GM21786 (cell line): ENCODE data around the gene MMP1.

ENCODE experiments used
- ATAC-seq: cut with Tn5 transposase; IDR thresholded peaks from one replicate; pipeline ENCODE4 v1.9.1; 2021; ENCODE audit not compliant: unreplicated experiment

Gene MMP1

DNA sequence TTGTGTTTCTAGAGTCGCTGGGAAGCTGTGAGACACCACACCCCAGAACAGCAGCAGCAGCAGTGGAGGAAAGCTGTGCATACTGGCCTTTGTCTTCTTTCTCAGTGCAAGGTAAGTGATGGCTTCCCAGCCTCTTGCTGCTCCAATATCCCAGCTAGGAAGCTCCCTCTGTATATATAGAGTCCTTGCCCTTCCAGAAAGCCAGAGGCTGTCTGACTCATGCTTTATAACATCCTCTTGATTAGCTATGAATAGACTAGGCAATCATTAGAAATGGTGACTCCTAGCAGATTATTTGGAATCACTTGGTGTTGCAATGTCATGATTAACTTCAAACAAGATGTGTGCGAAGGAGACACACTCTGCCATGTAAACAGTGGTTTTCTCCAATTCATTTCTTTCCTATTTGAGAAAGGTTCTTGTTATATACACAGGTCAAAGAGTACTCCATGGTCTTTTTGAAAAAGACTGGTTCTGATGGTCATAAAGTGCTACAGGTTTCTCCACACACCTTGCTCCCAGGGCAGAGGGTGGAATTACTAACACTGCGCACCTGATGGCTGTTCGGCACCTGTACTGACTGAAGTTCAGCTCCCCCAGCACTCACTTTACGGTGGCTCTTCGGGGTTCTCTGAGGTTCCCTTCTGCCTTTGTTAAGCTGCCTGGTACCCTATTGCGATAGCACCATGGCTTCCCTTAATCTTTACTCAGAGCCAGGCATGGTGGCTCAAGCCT, at the start of gene MMP1:
Gene MMP1 (minus strand): TSS at position 149 of the 735 bp plus-strand sequence. CDS start 68 bp downstream, at position 81.
- ATAC-seq, result no peak

DNA sequence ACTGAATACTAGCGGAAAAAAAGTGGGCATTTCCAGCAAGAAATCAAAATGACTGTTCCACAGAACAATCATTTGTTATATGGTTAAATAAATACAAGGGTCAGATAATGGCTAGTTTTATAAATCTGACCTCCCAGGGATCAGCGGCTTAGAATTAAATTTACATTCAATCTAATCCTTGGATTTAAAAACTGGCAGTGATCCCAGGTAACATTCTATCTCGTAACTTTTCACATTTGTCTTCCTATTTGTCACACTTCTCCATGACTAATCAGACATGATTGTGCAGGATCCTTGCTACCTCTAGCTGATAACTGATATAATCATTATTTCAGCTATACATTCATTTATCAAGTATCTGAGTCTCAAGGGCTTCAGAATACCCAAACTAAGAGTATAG, 48.3 kb upstream of the MMP1 start:
- no peak for ATAC-seq

DNA sequence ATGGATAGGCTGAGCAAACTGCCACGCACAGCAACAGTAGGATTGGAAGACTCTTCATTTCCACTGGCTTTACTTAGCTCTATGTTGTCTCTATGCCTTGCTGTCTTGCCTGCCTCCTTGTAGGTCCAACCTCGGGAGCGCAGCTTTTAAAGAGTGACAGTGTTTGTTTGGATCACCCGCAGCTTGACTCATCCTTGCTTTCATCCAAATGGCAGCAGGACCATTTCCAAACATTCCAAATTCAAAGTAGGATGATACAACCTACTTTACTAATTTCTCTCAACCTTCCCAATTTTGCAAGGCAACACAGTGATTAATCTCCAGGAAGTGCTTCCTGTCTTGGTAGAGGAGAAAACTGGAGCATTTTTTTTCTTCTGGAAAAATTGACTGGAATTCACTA, 45.5 kb upstream of the MMP1 start, which contains the start of gene MMP3:
Gene MMP3 (minus strand): TSS at position 121 of the 400 bp plus-strand sequence. CDS start 63 bp downstream, at position 58.
- ATAC-seq, result no peak

DNA sequence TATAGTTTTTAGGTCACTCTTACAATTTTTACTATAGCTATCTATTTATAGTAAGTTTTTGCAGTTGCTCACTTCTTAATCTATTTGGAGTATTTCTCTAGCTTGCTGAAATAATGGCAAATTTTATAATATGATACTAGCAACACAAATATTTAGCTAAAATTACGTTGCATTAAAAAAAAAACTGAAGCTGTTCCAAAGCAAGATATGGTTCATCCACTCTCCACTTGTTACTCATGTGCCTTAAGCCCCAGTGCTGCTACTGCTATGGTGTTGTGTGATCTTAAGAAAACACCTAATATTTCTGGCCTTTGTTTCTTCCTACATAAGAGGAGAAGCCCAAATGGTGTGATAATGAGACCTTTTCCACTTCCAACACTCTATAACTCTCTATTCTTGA, 45.0 kb upstream of the MMP1 start:
- ATAC-seq, result no peak

DNA sequence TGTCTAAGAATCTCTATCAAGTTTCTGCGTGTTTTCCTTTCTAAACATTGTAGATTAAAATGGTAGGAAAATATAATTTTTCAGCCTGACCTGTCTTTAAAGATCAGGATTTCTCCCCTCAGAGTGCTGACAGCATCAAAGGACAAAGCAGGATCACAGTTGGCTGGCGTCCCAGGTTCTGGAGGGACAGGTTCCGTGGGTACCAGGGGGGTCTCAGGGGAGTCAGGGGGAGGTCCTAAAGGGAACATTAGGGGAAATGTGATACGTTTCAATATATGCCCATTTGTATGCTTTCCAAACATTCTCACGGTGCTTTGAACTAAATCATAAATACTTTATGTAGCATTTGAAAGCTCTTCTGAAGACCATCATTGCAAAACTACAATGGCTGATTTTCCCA, 42.1 kb upstream of the MMP1 start:
- no peak for ATAC-seq

DNA sequence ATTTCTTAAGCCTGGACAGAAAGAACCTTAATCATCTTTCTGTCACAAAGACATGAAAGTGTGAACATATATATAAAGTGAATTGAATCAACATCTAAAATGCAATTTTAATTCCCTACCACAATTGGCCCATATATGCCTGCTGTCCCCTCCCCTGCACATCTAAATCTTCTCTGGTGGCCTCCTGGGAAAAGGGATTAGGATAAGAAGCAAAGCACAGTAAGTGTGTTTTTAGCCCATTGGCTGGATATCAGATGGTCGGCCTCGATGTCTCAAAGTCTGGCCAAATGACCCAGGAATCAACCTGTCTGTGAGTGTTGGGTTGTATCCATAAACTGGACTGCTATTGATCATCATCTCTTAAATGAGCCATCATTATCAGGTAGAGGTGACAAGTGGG, 39.7 kb upstream of the MMP1 start:
- ATAC-seq, result no peak

DNA sequence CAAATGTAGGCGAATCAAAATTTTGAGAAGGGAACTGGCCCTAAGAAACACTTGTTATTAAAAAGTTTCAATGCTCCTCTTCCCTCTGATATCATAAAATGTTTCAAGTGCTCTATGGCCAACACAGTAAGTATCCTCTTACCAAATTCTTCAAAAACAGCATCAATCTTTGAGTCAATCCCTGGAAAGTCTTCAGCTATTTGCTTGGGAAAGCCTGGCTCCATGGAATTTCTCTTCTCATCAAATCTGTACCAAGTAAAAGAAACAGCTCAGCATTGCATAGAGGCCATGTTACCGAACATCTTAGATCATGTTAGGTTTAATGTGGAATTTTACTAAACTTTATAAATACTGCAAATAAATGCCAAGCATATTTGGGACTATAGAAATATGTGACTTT, 39.2 kb upstream of the MMP1 start:
- no peak for ATAC-seq

DNA sequence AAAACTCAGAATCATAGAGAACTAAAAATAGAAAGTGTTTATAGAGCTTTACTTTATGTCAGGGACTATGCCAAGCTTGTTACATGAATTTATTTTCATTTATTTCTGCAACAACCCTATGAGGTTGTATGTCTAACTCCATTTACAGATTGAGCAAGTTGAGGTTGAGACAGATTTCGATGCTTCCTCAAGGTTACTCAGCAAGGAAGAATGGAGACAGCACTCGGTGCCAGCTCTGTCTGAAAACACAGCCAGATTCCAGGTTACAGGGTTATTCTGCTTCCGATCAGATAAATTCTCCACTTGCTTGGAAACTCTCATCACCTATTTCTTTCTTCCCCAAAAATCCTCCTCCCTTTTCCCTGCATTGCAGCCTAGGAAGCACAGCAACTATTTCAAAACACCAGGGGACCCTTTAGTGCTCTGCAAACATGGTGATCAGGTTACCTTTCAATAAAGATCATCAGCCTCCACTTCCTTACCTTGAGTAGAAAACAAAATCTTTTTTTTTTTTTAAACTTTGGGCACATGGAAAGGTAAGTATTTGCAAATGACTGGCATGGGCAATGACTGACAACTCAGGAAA, 38.4 kb upstream of the MMP1 start:
- no peak for ATAC-seq

DNA sequence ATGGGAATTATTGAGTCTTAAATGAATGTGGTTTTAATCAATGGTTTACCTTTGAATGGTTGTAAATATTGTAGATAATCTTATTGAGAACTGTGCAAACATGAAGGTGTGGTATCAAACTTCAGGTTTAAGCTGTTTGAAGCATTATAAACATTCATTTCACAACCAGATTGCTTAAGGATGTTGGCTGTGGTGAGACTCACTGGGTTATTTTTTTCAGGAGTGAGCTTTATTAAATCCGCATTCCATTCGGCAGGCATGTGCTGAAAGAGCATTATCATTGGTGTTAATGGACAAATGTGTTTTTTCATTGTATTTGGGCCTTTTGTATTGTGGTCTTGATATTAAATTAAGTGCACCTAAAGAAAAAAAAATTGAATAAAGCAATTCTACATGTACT, 35.8 kb upstream of the MMP1 start:
- no peak for ATAC-seq

DNA sequence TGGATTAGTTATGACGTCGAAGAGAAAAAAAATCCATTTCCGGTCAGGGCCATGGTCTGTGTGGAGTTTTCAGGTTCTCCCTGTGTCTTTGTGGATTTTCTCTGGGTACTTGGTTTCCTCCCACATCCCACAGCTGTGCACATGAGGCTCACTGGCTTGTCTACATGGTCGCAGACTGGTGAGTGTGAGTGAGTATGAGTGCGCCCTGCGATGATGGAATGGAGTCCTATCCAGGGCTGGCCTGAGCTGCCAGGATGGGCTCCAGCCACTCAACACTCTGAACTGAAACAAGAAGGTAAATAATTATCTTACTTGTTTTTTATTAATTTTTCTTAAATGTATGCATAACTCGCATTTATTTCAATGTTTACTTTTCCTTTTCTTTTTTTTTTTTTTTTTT, 34.7 kb upstream of the MMP1 start:
- no peak for ATAC-seq

DNA sequence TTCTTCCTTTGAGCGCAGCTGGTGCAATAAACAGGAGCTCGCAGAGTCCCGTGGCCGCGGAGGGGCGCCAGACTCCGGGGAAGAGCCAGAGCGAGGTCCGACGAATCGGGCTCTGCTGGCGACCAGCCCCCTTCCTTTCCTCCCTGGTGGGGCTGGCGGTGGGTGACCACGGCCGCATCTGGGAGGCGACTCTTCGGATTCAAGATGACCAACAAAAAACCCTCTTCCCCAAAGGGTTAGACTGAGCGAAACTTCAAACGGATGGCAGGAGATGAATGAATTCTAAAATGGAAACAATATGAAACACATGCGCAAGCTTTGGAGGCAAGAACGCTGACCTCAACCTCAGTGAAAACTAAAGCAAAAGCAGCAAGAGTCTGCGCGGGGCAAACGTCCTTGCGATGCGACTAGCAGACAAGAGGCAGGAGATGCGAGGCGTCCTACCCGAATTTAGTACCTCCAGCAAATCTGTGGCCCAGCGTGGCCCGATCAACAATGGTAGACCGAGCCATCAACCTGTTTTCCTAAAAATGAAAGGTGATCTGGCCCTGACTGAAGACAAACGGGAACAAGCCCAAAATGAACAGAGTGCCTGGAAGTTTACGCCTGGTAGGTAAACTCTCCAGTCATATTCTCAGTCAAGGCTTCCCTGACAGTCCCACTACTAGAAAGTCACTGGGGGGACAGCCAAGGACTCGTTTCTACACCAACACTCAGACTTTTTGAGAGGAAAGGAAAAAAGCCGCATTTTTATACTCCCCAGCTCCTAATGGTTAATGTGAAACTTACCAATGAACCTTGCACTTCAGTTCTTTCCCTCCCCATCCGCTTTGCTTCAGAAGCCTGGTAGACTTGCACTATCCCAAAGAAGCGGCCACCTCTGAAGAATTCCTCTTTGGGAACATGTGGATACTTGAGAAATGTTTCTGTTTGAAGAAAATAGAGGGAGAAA, 33.8 kb upstream of the MMP1 start:
- ATAC-seq, result peak; percentile 43

DNA sequence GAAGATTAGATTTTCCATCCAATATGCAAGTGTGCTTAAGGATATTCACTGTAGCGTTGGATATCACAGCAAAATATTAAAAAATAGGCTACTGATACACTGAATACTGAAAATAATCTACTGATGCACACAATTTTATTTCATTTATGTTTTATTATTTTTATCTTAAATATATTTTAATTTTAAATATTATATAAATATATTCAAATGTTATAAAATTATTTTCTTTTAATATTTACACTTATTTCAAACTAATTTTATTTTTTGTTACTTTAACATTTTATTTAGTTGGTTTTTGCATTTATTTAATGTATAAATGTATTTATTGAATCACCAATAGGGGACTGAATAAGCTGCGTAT, 33.1 kb upstream of the MMP1 start:
- no peak for ATAC-seq

DNA sequence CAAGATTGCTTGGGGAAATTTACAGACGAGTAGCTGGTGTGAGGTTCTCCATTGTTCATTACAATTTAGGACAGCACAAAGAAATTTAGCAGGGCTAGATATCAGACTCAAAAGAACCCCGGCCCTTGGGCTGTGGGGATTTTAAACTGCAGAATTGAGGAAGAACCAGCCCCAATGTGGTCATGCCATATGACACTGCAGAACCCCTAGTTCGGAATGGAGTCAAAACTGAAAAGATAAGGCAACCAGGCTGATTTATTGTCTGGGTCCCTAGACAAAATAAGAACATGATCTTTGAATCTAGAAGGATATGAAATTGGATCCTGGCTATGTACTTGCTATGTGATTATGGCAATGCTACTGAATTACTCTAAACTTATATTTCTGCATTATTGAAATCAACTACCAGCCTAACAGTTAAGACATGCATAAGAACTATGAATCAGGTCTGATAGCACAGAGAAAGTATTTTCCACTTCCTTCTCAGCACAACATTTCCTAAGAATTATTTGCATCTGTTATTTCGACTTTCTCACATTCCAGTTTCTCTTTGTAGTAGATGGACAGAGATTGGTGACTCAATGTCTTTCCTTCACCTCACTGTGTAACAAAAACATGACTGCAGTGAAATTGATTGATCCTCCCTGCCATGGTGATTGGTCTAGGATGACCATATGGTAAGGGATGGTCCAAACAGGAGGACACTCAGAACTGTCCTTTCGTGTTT, 32.2 kb upstream of the MMP1 start:
- no peak for ATAC-seq

DNA sequence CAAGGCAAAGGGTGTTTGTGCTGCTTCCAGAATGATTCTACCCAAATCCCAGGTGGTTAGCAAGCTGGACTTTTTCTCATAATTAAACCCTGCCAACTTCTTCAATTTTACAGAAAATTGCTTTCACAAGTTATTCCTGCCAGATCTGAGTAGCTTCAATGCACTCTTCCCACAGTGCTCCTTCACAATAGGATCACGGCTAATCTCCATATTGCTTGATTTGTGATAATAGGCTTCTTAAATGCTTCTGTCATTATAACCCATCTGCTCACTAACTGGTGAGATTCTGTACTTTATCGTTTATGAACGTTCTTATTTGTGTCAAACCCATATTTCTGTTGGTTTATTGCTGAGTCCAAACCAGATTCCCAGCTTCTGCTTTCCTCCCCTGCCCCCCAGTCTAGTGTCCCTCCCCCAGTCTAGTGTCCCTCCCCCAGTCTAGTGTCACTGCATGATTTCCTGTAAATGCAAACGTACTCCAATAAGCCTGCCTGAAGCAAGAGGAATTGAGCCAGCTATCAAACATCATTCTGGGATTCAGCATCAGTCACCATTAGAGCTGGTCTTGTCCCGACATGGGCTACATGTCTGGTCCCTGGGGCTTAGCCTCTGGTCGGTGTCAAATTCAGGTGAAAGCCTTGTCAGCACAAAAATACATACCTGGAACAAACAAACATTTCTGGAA, 31.5 kb upstream of the MMP1 start:
- ATAC-seq, result no peak

DNA sequence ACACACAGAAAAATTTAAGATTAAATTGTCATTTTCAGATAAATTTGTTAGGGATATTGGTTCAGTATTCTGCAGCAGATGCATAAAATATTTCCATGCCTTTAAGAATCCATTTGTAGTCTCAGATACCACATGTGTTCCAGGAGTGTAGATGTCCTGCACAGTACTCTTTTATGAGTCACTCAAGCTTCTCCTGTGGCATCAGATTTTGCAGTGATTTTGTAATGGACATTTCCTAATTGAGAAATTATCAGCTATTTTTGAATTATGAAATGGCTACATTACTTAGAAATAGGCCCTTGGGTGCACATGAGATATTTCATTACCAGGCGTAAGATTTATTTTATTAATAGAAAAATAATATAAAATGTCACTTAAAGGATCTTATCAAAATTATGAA, 26.6 kb upstream of the MMP1 start:
- ATAC-seq, result no peak

DNA sequence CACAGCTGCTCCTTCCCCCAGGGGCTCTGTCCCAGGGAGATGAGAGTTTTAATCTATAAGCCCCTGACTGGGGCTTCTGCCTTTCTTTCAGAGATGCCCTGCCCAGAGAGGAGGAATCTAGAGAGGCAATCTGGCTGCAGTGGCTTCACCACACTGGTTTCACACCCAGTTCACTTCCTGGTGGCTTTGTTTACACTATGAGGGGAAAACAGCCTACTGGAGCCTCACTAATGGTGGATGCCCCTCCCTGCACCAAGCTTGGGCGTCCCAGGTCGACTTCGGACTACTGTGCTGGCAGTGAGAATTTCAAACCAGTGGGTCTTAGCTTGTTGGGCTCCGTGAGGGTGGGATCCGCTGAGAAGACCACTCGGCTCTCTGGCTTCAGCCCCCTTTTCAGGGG, 21.5 kb upstream of the MMP1 start:
- no peak for ATAC-seq

DNA sequence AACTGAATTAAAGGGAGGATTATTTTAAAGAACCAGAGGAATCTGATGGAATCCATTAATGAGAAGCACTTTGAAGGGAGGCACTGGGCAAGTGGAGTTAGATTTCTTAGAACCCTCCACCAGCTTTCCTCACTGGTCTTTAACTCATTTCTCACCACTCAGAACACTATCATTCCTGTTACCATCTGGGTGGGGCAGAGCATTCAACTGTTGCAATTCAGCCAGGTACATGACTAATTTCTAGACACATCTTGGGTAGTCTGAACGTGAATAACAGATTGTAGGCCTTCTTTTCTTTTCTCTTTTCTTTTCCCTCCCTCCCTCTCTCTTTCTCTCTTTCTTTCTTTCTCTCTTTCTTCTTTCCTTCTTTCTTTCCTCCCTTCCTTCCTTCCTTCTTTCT, 15.5 kb upstream of the MMP1 start:
- no peak for ATAC-seq

DNA sequence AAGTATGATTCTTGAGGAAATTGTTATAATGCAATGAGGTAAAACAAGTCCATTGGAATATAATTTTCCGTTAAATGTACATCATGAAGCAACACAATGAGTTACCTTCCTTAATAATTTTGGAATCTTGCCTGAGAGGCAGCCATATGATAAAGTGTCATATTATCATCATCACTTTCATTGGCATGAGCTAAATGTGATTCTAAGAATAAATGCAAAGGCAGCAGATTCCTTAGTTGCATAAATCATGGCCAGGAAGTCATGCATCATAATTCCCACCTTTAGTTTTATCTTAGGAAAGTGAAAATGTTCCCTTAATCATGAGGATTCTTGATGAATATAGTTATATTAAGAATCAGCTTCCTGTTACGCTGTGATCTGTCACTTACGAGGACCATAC, 14.2 kb upstream of the MMP1 start:
- ATAC-seq, result no peak

DNA sequence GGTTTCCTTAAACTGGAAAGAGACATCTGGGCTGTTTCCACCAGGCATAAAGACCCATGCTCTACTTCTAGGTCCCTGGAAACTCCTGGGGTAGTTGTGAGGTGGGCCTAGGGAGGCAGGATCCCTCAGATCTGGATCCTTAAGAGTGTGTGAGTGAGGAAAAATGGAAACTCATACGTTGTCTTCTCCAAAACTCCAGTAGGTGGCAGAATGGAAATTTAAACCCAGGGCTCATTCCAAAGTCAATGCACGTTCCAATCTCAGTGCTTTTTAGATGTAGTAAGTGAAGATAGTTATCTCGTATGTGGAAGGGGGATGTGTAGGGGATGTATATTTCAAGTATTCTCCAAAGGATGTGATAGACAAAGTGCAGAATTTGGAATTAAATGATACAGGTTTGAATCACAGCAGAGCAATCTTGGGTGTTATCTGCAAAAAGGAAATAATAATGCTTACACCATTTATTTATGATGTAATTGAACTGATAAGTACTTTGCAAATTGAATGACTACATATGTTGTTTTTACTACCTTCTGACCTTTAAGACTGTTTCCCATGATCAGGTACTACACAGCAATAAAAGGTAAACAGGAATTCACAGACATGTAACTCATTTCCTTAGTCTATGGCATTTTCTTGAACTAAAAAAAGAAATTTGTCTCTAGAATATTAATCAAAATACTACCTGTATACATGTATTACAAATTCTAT, 13.1 kb upstream of the MMP1 start:
- no peak for ATAC-seq

DNA sequence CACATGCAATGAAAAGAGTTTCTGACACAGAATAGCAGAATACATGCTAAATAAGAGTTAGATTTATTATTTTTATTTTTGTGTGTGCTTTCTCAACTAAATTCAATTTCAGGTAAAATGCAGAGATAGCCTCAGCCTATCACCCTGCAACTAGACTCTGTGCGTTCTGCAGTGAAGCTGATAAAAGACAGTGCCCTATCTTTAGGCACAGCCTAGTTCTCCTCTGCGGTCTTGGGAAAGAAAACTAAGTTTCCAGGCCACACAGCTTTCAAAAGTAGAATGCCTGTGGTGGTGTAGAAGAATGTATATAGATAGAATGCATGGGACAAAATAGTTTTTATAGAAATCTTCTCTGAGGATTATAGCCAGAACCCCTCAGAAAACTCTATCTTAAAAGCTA, 12.0 kb upstream of the MMP1 start:
- no peak for ATAC-seq
